GF-D8 (cell line): ENCODE data around the gene CEND1.

ENCODE experiments used
- DNase-seq: peaks from one replicate; lab custom pipeline; 2025; lab: John Stamatoyannopoulos, UW

The CEND1 gene

GRCh38 chr11:777288-778255 lies 12.3 kb downstream of the CEND1 start, which contains the start of gene GATD1:
Gene GATD1 (minus strand): TSS chr11:777487. CDS start chr11:777462, 25 bp downstream.
- peak; percentile 27 for DNase-seq

GRCh38 chr11:776561-777287 lies 13.2 kb downstream of the CEND1 start:
- no peak for DNase-seq

- DNase-seq, result no peak
Measured at GRCh38 chr11:776263-776560, 13.7 kb downstream of the CEND1 start.

GRCh38 chr11:774873-775592 lies 14.9 kb downstream of the CEND1 start:
- no peak for DNase-seq

- no peak for DNase-seq
Measured at GRCh38 chr11:773830-774229, 16.1 kb downstream of the CEND1 start.

GRCh38 chr11:773425-773824 lies 16.5 kb downstream of the CEND1 start:
- no peak for DNase-seq

GRCh38 chr11:772429-773390 lies 17.2 kb downstream of the CEND1 start:
- DNase-seq, result no peak

GRCh38 chr11:771617-772204 lies 18.2 kb downstream of the CEND1 start:
- DNase-seq, result no peak

- DNase-seq, result no peak
Measured at GRCh38 chr11:770642-771616, 19.0 kb downstream of the CEND1 start.

GRCh38 chr11:769887-770641 lies 19.8 kb downstream of the CEND1 start:
- no peak for DNase-seq

- no peak for DNase-seq
Measured at GRCh38 chr11:767238-767637, 22.7 kb downstream of the CEND1 start.

GRCh38 chr11:766936-767210 lies 23.0 kb downstream of the CEND1 start:
- no peak for DNase-seq

- DNase-seq, result no peak
Measured at GRCh38 chr11:766106-766935, 23.6 kb downstream of the CEND1 start.

- no peak for DNase-seq
Measured at GRCh38 chr11:765802-766091, 24.1 kb downstream of the CEND1 start.

- no peak for DNase-seq
Measured at GRCh38 chr11:765025-765801, 24.7 kb downstream of the CEND1 start.

GRCh38 chr11:764322-765024 lies 25.4 kb downstream of the CEND1 start:
- no peak for DNase-seq
